NCI-H2081 treated with DMSO at 0.1 percent for 48 hours (cell line): ENCODE measurements around the gene TRPV6.

Experiments used
- DNase-seq: peaks from one replicate; lab custom pipeline; 2025; lab: John Stamatoyannopoulos, UW

The TRPV6 gene

GRCh38 chr7:142883145-142883544 lies 2.4 kb downstream of the TRPV6 start:
- DNase-seq = no peak

GRCh38 chr7:142882338-142882678 lies 3.2 kb downstream of the TRPV6 start:
- DNase-seq = no peak

GRCh38 chr7:142881586-142882337 lies 3.8 kb downstream of the TRPV6 start:
- no peak for DNase-seq

GRCh38 chr7:142880876-142881505 lies 4.6 kb downstream of the TRPV6 start:
- DNase-seq = no peak

GRCh38 chr7:142879060-142879459 lies 6.5 kb downstream of the TRPV6 start:
- no peak for DNase-seq

GRCh38 chr7:142878315-142878714 lies 7.2 kb downstream of the TRPV6 start:
- no peak for DNase-seq

GRCh38 chr7:142876991-142877910 lies 8.3 kb downstream of the TRPV6 start:
- no peak for DNase-seq

GRCh38 chr7:142876236-142876960 lies 9.1 kb downstream of the TRPV6 start:
- DNase-seq = no peak

GRCh38 chr7:142875456-142875855 lies 10.1 kb downstream of the TRPV6 start:
- no peak for DNase-seq

GRCh38 chr7:142874837-142875236 lies 10.7 kb downstream of the TRPV6 start:
- DNase-seq = no peak

GRCh38 chr7:142874409-142874808 lies 11.1 kb downstream of the TRPV6 start:
- DNase-seq = no peak

- DNase-seq = no peak
Measured at GRCh38 chr7:142873871-142874270, 11.7 kb downstream of the TRPV6 start.

- DNase-seq = no peak
Measured at GRCh38 chr7:142873281-142873784, 12.2 kb downstream of the TRPV6 start.

- DNase-seq = no peak
Measured at GRCh38 chr7:142872106-142872675, 13.4 kb downstream of the TRPV6 start.

GRCh38 chr7:142871260-142872105 lies 14.1 kb downstream of the TRPV6 start:
- DNase-seq = no peak

GRCh38 chr7:142870566-142871259 lies 14.8 kb downstream of the TRPV6 start:
- no peak for DNase-seq

GRCh38 chr7:142870147-142870559 lies 15.4 kb downstream of the TRPV6 start:
- no peak for DNase-seq

- DNase-seq = no peak
Measured at GRCh38 chr7:142869434-142869833, 16.1 kb downstream of the TRPV6 start.

- no peak for DNase-seq
Measured at GRCh38 chr7:142868986-142869415, 16.5 kb downstream of the TRPV6 start.
